HG02610 (cell line): ENCODE results near the gene GRID2IP.

Experiments
- ATAC-seq: cut with Tn5 transposase; IDR thresholded peaks from one replicate; pipeline ENCODE4 v1.9.1; 2021; ENCODE audit warnings: mild to moderate bottlenecking, moderate library complexity; ENCODE audit not compliant: unreplicated experiment

GRID2IP gene

GRCh38 chr7:6563936-6564770, 12.9 kb upstream of the GRID2IP start:
- no peak for ATAC-seq

GRCh38 chr7:6562106-6562505, 10.8 kb upstream of the GRID2IP start:
- ATAC-seq, result no peak

- no peak for ATAC-seq
These were observed 8.6 kb upstream of the GRID2IP start for GRCh38 chr7:6559896-6560295.

GRCh38 chr7:6558837-6559236, 7.6 kb upstream of the GRID2IP start:
- no peak for ATAC-seq

- ATAC-seq, result no peak
These were observed 4.9 kb upstream of the GRID2IP start for GRCh38 chr7:6556196-6556595.

- ATAC-seq, result no peak
These were observed 3.6 kb upstream of the GRID2IP start for GRCh38 chr7:6554848-6555247.

- no peak for ATAC-seq
These were observed 2.3 kb upstream of the GRID2IP start for GRCh38 chr7:6553448-6554044.

GRCh38 chr7:6547400-6547799, 3.9 kb downstream of the GRID2IP start:
- no peak for ATAC-seq

- no peak for ATAC-seq
These were observed 4.6 kb downstream of the GRID2IP start for GRCh38 chr7:6546498-6547251.

GRCh38 chr7:6545398-6546126, 5.7 kb downstream of the GRID2IP start:
- no peak for ATAC-seq

- ATAC-seq, result no peak
These were observed 8.9 kb downstream of the GRID2IP start for GRCh38 chr7:6542368-6542767.

- ATAC-seq, result no peak
These were observed 14.7 kb downstream of the GRID2IP start for GRCh38 chr7:6536262-6537260.

GRCh38 chr7:6533893-6534495, 17.3 kb downstream of the GRID2IP start:
- ATAC-seq, result no peak

GRCh38 chr7:6532516-6532915, 18.7 kb downstream of the GRID2IP start:
- ATAC-seq, result no peak

- no peak for ATAC-seq
These were observed 19.6 kb downstream of the GRID2IP start for GRCh38 chr7:6531492-6532279.

GRCh38 chr7:6530626-6531491, 20.4 kb downstream of the GRID2IP start:
- no peak for ATAC-seq

- no peak for ATAC-seq
These were observed 21.6 kb downstream of the GRID2IP start for GRCh38 chr7:6529643-6530042.
